ENCODE data around the gene REEP3.

Gene REEP3

GRCh38 chr10:63665670-63666134 lies 144.5 kb downstream of the REEP3 start:
- DNase-seq (ENCODE audit: low read depth): peak; percentile 7

GRCh38 chr10:63666836-63667383 lies 145.7 kb downstream of the REEP3 start:
- peak; percentile 94 for DNase-seq (ENCODE audit: low read depth)

- DNase-seq (ENCODE audit: low read depth): peak; percentile 57
Observed at GRCh38 chr10:63667596-63668480, 146.6 kb downstream of the REEP3 start.

- DNase-seq (ENCODE audit: low read depth): peak; percentile 4
Observed at GRCh38 chr10:63670291-63670898, 149.2 kb downstream of the REEP3 start.

- DNase-seq (ENCODE audit: low read depth): peak; percentile 90
Observed at GRCh38 chr10:63671317-63671937, 150.2 kb downstream of the REEP3 start.

- DNase-seq (ENCODE audit: low read depth): no peak
Observed at GRCh38 chr10:63672491-63672890, 151.3 kb downstream of the REEP3 start.

- DNase-seq (ENCODE audit: low read depth): no peak
Observed at GRCh38 chr10:63673246-63673645, 152.0 kb downstream of the REEP3 start.

- no peak for DNase-seq (ENCODE audit: low read depth)
Observed at GRCh38 chr10:63673846-63674245, 152.6 kb downstream of the REEP3 start.
